ENCODE results near the gene CEACAM1.
"Not testable (repeated sequence)": the region's sequence is repeated elsewhere in the genome, so short reads cannot be mapped to it uniquely, and the experiment has no call there.

Gene CEACAM1

DNA sequence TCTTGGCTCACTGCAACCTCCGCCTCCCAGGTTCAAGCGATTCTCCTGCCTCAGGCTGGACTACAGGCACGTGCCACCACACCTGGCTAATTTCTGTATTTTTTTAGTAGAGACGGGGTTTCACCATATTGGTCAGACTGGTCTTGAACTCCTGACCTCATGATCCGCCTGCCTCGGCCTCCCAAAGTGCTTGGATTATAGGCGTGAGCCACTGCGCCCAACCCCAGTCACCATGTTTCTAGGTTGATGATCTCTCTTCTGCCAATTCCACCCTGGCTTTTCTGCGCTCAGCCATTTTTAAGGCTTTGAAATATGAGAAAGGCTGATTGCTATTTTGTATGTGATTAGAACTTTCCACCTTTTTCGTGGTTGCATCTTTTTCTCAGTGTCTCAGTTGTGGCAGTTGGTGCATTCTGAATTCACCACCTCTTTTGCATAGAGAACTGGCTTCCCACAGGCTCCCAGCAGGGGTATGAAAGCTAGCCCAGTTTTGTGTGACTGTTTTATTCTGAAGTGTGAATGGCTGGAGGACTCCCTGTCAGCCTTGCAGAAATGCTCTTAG is 15.5 kb downstream of the CEACAM1 start:
- in situ Hi-C loops (cut with MboI; ENCODE audit: low sequenced_read_pairs), result loop anchor here (10.0 kb wide), 1 partner anchor 48 kb away; no protein-coding TSS in a partner anchor

DNA sequence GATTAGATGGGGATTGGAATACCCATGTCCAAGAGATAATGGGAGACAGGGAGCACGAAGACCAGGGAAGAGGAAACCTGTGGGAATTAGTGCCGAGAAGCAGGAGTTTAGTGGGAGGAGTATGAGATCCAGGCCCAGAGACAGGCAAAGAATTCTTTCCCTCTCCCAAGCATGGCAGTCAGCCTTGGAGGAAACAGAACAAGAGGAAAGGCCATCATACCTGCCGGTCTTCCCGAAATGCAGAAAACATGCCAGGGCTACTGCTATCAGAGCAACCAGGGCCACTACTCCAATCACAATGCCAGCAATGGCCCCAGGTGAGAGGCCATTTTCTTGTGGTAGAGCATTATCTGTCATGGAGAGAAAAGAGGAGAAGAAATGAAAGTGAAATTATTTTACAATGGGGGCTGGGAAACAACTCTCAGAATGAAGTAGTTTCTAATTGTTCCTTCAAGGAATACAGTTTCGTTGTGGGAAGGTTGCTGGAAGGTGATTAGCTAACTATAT is 16.1 kb downstream of the CEACAM1 start:
- in situ Hi-C loops (cut with MboI; ENCODE audit: low sequenced_read_pairs), result loop anchor here (10.0 kb wide), 1 partner anchor 47 kb away; no protein-coding TSS in a partner anchor

DNA sequence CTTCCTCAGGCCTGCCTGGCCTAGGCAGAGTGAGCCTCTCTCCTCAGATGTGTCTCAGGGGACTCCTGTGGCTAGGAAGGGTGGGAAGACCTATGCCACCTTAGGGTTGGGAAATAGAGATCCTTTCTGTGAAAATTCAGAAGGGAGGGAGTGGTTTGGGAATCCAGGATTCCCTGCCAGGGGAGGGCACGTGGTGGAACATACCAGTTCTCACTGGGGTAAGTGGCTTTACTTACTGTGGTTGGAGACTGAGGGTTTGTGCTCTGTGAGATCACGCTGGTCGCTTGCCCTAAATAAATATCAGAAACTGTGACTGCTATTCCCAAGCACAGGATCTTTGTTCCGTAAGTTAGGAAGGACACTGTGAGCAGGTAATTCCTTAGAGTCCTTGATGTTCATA is 16.9 kb downstream of the CEACAM1 start:
- in situ Hi-C loops (cut with MboI; ENCODE audit: low sequenced_read_pairs), result loop anchor here (10.0 kb wide), 1 partner anchor 47 kb away; no protein-coding TSS in a partner anchor

DNA sequence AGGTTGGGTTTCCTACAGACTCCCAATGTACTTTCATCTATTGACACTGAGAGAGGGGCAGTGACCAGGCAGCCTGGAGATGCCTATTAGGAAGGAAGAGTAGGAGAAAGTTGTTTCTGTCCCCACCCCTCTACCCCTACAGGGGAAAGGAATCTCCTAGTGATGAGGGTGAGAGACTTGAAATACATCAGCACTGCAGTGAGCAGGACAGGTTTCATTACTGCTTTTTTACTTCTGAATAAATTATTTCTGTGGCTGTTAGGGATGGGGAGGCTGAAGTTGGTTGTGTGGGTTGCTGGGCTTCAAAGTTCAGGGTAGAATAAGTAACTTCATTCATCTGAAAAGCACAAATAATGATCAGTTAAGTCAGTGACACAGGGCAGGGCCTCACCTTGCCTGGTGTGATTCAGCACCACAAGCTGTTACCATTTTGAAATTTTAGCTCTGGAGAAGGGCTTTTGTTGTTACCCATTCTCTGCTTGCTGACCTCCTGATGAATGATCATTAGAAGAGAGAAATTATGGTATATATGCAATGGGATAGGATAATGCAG is 19.3 kb downstream of the CEACAM1 start:
- in situ Hi-C loops (cut with MboI; ENCODE audit: low sequenced_read_pairs), result no loop called here

DNA sequence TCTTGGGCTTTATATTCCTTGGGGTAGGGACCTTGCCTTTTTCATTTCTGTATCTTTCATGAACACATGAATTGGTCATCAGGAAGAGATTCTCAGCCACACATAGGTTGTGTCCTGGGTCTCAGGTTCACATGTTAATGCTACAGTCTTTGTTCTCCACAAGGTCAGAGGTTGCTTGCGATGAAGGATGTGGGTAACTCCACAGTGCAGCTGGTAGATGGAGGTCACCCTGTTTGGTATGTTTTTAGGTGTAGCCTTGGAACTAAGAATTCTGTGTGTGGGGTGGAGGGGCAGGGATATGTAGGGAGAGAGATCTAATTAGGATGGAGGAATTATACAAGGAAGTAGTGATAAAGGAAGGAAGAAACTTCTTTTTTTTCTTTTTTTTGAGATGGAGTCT is 23.2 kb downstream of the CEACAM1 start:
- in situ Hi-C loops (cut with MboI; ENCODE audit: low sequenced_read_pairs), result no loop called here

DNA sequence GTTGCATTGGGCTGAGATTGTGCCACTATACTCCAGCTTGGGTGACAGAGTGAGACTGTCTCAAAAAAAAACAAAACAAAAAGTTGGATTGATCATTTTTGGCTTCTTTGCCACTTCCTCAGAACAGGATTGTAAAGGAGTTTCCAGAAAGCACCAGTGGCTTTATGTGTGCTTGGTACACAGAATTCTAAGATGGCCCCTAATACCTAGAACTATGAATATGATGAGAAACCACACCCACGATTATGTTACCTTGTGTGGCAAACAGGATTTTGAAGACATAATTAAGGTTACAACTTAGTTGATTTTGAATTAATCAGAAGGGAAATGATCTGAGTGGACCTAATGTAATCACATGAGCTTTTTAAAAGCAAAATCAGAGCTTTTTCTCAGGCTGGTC is 26.5 kb downstream of the CEACAM1 start:
- in situ Hi-C loops (cut with MboI; ENCODE audit: low sequenced_read_pairs), result no loop called here

DNA sequence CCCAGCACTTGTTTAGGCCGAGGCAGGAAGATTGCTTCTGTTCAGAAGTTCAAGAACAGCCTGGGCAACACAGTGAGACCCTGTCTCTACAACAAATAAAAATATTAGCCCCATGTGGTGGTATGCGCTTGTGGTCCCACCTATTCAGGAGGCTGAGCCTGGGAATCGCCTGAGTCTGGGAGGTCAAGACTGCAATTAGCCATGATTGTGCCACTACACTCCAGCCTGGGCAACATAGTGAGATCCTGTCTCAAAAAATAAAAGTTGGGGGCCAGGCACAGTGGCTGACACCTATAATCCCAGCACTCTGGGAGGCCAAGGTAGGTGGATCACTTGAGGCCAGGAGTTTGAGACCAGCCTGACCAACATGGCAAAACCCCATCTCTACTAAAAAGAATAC is 27.0 kb downstream of the CEACAM1 start:
- in situ Hi-C loops (cut with MboI; ENCODE audit: low sequenced_read_pairs), result not testable (repeated sequence)

DNA sequence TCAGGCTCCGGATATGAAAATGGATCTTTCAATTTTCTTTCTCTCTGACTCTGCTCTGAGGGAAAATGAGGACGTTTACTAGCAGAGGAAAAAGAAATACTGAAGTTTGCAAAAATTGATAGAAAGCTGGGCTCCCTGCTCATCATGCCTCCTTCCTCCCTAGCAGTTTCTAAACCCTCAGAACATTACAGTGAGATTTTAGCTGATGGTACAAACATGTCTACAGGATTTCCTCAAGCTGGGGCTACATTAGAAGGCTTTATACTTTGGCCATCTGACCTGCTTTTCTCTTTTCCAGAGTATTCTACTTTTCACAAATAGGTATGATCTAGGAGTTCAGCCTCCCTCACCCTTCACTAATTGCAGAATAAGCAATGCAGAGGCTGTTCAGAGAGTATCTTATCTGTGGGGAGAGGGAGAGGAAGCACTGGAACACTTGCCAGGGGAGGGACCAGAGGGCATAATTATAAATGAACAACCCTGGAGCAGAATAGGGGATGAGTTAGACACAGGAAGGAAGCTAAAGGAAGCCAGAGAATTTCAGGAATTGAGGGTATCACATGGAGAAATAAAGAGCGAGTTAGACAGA is 30.0 kb downstream of the CEACAM1 start:
- in situ Hi-C loops (cut with MboI; ENCODE audit: low sequenced_read_pairs), result no loop called here

DNA sequence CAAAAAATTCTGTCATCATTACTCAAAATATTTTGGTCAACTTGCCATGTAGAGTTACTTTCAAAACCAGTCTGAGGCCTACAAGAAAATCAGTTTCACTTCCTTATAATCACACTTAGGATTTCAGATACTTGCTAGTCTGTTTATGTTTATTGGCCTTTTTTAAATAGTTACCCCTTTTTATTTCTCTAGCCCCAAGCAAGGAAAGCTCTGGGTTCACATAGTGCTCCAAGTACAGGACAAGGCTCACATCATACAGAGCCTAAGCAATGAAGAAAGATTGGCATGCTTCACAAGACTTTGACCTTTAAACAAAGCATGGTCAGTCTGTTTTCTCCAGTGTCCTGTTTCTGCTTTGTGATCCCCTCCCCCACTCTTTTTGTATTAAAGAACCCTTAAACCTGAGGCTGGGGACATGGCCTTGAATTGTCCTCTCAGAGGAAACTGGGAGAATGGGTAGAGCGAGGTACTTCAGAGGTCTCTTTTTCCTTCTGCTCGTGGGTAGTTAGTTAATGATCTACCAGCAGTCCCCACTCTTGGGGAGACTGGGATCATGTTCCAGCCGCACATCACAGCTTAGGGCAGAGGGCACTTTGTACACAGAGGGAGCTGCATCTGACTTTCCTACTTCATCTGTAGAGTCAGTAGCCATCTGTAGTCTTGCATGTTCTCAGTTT is 30.7 kb downstream of the CEACAM1 start:
- in situ Hi-C loops (cut with MboI; ENCODE audit: low sequenced_read_pairs), result no loop called here

DNA sequence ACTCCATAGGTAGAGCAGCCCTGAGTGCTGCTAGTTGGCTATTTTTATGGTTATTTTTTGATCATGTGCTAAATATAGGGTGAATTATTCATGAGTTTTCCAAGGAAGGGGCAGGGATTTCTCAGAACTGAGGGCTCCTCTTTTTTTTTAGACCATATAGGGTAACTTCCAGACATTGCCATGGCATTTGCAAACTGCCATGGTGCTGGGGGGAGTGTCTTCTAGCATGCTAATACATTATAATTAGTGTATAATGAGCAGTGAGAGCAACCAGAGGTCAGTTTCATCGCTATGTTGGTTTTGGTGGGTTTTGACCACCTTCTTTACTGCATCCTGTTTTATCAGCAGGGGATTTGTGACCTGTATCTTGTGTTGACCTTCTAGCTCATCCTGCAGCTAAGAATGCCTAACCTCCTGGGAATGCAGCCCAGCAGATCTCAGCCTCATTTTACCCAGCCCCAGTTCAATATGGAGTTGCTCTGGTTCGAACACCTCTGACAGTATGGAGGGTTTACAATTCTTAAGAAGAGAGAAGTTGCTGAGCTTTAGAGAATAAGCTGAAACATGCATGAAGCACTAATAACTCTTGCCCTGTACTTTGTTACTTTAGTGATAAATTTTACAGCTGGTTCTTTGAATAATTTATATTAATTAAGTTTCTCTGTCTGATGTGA is 31.7 kb downstream of the CEACAM1 start:
- in situ Hi-C loops (cut with MboI; ENCODE audit: low sequenced_read_pairs), result no loop called here

DNA sequence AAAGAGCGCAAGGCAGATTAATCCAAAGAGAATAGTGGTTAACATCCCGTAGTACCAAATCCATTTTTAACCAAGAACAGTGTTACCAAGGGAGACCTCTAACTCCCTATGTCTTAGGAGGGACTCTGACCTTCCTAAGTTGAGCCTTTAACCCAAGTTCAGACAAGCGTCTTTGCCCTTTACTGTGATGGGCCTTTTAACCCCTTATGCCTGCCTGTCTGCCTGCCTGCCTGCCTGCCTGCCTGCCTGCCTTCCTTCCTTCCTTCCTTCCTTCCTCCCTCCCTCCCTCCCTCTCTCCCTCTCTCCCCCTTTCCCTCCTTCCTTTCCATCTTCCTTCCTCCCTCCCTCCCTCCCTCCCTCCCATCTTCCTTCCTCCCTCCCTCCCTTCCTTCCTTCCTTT is 32.6 kb downstream of the CEACAM1 start:
- in situ Hi-C loops (cut with MboI; ENCODE audit: low sequenced_read_pairs), result no loop called here

DNA sequence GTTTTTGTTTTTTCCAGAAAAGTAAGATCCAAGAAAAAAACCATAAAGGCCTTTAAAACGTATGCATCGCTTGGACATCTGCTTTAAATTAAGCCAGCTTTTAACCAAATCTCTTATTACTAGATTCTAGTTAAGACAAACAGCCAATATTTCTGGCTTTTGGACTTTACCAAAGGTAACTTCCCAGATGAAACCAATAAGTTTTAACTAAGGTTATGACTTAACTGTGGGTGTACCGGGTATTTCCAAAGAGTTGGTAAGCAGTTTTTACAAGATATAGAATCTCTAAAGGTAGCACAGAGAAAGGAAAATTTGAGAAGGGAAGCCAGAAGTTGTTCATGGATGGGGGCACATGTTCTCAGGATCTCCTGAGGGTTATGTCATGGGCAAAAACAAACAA is 34.0 kb downstream of the CEACAM1 start:
- in situ Hi-C loops (cut with MboI; ENCODE audit: low sequenced_read_pairs), result no loop called here

DNA sequence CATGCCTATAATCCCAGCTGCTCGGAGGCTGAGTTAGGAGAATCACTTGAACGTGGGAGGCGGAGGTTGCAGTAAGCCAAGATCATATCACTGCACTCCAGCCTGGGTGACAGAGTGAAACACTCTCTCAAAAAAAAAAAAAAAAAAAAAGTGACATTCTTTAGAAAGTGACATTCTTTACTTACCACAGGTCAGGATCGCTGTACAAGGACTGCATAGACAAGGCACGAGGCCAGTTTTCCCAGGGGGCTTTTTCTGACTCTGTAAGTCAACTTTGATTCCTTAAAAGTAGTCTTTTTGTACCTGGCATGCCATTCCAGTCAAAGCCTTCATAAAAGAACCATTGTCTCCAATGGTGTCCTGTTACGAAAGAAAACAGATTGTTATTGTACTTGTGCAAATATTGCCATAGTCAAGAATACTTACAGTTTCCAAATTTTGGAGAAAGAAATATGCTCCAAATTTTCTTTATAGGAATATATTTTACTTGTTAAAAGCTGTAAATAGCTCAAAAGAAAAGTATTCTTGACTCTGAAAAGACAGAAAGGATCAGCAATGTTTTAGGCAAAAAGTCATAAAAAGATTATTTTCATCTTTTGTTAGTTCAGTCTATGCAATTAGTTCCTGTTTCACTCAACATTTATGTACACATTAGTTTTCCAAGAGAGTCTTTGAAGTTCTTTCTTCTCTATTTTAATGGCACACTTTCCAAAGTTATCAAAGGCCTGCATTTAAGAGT is 39.3 kb downstream of the CEACAM1 start:
- in situ Hi-C loops (cut with MboI; ENCODE audit: low sequenced_read_pairs), result no loop called here

DNA sequence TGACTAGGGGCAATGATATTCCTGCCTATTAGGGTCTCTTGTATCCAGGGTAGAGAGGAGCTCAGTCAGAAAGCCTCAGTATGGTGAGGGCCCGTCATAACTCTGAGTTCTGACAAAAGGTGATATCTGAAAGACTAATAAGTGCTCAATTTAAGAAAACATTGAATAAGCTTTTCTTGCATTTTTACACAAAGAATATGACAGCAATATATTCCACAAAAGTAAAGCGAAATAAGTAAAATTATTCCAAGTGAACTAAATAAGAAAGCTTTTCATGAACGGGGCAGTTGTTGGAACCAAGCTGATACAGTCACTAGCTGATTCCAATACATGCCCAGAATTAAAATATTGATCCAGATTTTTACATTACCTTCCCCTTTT is 40.5 kb downstream of the CEACAM1 start:
- in situ Hi-C loops (cut with MboI; ENCODE audit: low sequenced_read_pairs), result no loop called here

DNA sequence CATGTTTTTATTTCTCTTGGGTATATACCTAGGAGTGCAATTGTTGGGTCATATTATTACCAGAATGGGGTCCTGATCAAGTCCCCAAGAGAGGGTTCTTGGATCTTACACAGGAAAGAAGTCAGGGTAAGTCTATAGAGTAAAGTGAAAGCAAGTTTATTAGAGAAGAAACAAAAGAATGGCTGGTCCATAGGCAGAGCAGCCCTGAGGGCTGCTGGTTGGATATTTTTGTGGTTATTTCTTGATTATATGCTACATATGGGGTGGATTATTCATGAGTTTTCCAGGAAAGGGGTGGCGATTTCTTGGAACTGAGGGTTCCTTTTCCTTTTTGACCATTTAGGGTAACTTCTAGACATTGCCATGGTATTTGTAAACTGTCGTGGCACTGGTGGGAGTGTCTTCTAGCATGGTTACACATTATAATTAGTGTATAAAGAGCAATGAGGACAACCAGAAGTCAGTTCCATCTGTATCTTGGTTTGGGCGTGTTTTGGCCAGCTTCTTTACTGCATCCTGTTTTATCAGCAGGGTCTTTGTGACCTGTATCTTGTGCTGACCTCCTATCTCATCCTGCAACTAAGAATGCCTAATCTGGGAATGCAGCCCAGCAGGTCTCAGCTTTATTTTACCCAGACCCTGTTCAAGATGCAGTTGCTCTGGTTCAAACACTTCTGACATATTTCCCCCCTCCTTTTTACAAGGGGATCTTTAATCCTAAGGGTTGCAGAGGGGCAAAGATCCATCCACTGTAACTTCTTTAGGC is 41.1 kb downstream of the CEACAM1 start:
- in situ Hi-C loops (cut with MboI; ENCODE audit: low sequenced_read_pairs), result no loop called here

DNA sequence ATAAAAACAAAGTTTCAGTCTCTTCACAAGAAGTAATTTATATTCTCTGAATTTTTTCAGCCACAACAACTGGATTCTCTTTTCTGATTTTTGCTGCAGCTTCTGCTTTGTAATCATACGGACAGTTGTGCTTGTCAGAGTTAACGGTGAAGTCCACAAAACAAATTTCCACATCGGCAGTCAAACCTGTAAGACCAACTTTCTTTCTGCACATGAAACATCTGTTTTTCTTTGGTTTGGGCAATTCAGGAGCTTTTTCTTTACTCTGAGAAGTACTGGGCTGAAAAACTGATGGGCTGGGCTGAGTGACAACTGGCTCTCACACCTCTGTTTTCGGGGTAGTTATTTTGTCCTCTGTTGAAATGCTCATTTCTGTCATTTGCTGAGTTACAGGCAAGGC is 43.2 kb downstream of the CEACAM1 start:
- in situ Hi-C loops (cut with MboI; ENCODE audit: low sequenced_read_pairs), result not testable (repeated sequence)

DNA sequence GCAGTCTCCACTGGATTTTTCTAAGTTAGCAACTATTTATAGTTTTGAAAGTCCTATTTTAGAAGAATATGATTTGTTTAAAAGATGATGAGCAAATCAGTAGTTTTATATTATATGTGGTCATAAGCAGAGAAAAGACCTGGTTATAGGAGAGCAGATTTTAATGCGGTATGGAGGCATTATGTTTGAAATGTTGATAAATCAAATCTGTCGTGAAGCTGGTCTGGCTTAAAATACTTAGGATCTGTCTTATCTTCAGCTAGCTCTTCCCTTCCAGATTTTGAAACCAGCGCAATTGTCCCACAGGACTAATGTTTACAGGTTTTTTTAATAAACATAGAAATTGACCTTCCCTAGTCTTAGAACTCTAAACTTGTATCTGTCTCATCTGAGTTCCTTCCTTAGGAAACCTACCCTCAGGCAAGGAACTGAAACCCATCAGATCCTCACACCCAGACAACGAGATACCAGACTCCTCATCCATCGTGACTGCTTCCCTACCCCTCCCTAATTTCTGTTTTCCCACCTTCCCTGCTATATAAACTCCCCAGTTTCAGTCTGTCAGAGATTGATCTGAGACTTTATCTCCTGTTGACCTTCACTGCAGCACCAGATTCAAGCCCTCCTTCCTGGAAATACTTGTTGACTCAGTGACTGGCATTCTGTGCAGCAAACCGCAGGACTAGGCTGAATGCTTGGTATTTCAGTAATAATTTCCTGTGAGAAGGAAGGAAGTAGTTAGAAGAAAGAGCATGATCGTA is 47.8 kb downstream of the CEACAM1 start:
- in situ Hi-C loops (cut with MboI; ENCODE audit: low sequenced_read_pairs), result no loop called here

DNA sequence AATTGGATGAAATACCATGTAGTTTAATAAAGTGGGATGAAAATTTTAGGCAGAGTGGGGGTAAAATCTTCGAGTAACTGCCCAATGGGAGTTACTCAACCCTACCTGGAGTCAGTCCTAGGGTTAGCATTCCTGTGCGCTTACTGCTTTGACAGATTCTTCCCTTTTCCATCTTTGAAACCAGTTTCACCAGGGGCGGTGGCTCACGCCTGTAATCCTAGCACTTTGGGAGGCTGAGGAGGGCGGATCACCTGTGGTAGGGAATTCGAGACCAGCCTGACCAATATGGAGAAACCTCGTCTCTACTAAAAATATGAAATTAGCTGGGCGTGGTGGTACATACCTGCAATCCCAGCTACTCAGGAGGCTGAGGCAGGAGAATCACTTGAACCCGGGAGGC is 48.5 kb downstream of the CEACAM1 start:
- in situ Hi-C loops (cut with MboI; ENCODE audit: low sequenced_read_pairs), result no loop called here

DNA sequence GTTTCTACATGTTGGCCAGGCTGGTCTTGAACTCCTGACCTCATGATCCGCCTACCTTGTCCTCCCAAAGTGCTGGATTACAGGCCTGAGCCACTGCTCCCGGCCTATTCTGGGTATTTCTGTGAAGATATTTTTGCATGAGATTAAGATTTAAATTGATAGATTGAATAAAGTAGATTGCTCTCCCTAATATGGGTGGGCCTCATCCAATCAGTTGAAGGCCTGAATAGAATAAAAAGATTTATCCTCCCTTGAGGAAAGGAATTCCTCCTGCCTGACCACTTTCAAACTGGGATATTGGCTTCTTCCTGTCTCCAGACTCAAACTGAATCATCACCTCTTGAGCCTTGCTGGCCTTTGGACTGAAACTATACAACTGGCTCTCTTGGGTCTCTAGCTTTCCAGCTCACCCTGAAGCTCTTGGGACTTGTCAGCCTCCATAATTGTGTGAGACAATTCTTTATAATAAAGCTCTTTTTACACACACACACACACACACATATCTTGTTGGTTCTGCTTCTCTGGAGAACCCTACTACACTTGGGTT is 49.4 kb downstream of the CEACAM1 start:
- in situ Hi-C loops (cut with MboI; ENCODE audit: low sequenced_read_pairs), result no loop called here
